Fibroblast of pulmonary artery (primary cell): Measurements from ENCODE around the gene SUN2.

Experiments used
- DNase-seq: peaks from one replicate; pipeline ENCODE4 v3.0.0-alpha.2; 2010; ENCODE audit warnings: low read depth
- H3K4me3 ChIP-seq: replicated peaks from 2 replicates; pipeline ENCODE4 v1.5.1; 2011; ENCODE audit warnings: low read depth, mild to moderate bottlenecking, control low read depth, low read length, moderate library complexity
- CTCF ChIP-seq: IDR thresholded peaks from 2 replicates; pipeline ENCODE4 v1.5.1; 2011; ENCODE audit warnings: mild to moderate bottlenecking, control low read depth, low read length, inconsistent platforms; ENCODE audit errors: missing control alignments

SUN2 gene

DNA sequence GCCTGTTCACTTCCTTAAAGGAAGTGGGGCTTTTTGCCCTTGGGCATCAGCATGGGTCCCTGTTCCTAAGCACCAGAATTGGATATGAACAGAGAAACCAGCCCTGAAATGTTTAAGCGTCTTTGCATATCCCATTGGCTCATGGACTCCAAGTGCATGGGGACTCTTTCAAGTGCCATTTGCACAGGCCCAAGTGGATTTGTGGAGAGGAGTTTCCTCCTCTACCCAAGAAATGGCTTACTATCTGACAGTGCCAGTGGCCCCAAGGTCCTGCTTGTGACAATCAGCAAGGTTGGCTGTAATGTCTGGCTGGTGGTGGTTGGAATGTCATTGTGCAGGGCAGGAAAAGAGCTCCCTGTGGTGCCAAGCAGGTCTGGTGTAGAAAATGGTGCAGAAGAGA, 70.0 kb downstream of the SUN2 start:
- TF ChIP-seq CTCF: no peak
- no peak for DNase-seq
- H3K4me3 ChIP-seq: no peak overlapping the region

DNA sequence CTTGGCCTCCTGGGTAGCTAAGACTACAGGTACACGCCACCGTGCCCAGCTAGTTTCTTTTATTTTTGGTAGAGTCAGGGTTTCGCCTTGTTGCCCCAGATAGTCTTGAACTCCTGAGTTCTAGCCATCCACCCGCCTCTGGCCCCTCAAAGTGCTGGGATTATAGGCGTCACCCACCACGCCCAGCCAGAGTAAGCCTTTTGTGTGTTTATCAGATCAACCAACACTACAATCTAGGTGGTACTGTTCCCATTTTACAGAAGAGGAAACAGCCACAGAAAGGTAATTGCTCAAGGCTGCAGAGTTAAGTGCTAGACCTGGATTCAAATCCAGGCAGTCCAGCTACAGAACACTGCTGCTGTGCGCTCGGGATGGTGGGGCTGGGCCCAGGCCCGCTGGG, 70.9 kb downstream of the SUN2 start:
- no peak for DNase-seq
- no peak for TF ChIP-seq CTCF
- H3K4me3 ChIP-seq: no peak overlapping the region
